ENCODE data around the gene CTSL.

CTSL gene

DNA sequence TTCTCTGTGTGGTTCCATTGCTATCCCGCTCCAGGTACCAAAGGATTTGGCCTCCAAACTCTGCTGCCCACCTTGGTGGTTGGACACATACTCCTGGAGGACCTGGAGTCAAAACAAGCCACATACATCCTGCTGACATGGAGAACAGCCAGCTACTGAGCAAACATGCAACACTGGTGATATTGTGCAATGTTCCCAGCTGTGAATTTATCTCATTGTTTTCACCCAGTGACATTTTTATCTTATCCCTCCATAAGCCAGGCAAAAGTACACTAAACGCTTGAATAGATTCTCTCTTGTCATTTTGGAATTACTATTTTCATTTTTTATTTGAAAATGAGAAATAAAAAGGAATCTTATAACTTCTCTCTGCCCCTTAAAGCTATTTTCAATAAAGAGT lies 11.1 kb upstream of the CTSL start:
- peak; percentile 15 for DNase-seq (ENCODE audit: extremely low spot score)
- ChIA-PET CTCF (no interaction called here), POLR2A (interaction anchor here (1.1 kb wide), 1 partner anchor 11 kb away, joined by 3 read pairs; the partner anchor contains the start of gene CTSL)
- TF ChIP-seq NFRKB (IDR thresholded peaks at IDR 0.05), result no peak
- TF ChIP-seq FOXK2 (IDR thresholded peaks at IDR 0.05), result no peak
- TF ChIP-seq BHLHE40 (IDR thresholded peaks at IDR 0.05; ENCODE audit: borderline replicate concordance), result no peak
- no peak for TF ChIP-seq L3MBTL2 (conservative IDR thresholded peaks at IDR 0.05)
- no peak for TF ChIP-seq HDGF (IDR thresholded peaks at IDR 0.05; ENCODE audit: borderline replicate concordance)
- peak; percentile 71 for TF ChIP-seq ZNF384 (IDR thresholded peaks at IDR 0.05)
- TF ChIP-seq, protein P1, sequence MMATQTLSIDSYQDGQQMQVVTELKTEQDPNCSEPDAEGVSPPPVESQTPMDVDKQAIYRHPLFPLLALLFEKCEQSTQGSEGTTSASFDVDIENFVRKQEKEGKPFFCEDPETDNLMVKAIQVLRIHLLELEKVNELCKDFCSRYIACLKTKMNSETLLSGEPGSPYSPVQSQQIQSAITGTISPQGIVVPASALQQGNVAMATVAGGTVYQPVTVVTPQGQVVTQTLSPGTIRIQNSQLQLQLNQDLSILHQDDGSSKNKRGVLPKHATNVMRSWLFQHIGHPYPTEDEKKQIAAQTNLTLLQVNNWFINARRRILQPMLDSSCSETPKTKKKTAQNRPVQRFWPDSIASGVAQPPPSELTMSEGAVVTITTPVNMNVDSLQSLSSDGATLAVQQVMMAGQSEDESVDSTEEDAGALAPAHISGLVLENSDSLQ (IDR thresholded peaks at IDR 0.05), result no peak
- no peak for TF ChIP-seq CTBP1 (IDR thresholded peaks at IDR 0.05; ENCODE audit: borderline replicate concordance)

DNA sequence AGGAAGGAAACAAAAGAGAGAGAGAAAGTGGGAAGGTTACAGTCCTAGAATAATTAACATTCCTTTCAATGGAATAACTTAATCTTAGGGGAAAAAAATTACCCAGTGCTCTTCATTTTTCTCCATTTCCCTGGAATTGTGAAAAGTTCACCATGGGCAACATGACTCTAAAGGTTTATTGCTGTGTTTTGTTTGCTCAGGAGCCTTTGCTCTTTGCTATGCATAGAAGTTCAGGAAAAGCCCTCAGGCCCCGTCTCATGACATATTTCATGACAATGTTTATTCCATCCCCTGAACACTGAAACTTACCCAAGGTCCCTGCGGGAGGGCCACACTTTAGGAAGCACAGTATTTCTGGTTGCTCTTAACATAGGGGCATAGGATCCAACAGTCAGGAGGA lies 9.8 kb upstream of the CTSL start:
- POLR2A ChIA-PET, result interaction anchor here (2.2 kb wide), 1 partner anchor 10 kb away, joined by 8 read pairs; the partner anchor contains the start of gene CTSL
- TF ChIP-seq ELF4 (IDR thresholded peaks at IDR 0.05), result no peak
- TF ChIP-seq NFRKB (IDR thresholded peaks at IDR 0.05), result no peak
- no peak for TF ChIP-seq ARNT (IDR thresholded peaks at IDR 0.05)
- no peak for TF ChIP-seq L3MBTL2 (conservative IDR thresholded peaks at IDR 0.05)
- no peak for TF ChIP-seq FOXM1 (IDR thresholded peaks at IDR 0.05; ENCODE audit: borderline replicate concordance)
- no peak for TF ChIP-seq LEF1 (IDR thresholded peaks at IDR 0.05; ENCODE audit: borderline replicate concordance)
- TF ChIP-seq SUZ12 (IDR thresholded peaks at IDR 0.05), result no peak
- no peak for TF ChIP-seq FOXK2 (IDR thresholded peaks at IDR 0.05)
- TF ChIP-seq HDGF (IDR thresholded peaks at IDR 0.05; ENCODE audit: borderline replicate concordance), result no peak
- TF ChIP-seq, protein P1 (IDR thresholded peaks at IDR 0.05), result 0 out of 2 replicates have a peak, but pooled peaks have one; percentile 19
- peak; percentile 85 for TF ChIP-seq ZNF384 (IDR thresholded peaks at IDR 0.05)
- TF ChIP-seq FOXA1 (IDR thresholded peaks at IDR 0.05), result no peak
- no peak for TF ChIP-seq TARDBP (IDR thresholded peaks at IDR 0.05)
- no peak for DNase-seq (ENCODE audit: extremely low spot score)
- CTCF ChIA-PET, result no interaction called here

DNA sequence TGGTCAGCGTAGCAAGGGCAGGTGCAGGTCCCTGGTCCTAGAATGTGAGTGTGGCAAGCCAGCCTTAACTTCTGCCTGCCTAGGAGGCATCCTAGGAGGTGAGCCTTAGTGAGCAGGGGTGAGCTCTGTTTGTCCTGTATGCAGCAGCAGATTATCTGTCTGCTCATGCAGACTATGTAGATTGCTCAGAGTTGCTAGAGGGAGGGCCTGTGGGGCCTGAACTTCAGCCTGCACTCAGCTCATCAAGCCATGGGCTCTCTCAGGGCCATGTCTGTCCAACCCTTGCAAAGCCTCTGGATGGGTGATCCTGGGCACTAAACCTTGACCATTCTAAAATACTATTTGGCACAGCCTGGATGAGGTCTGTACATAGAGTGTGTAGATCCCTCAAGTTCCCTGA lies 8.5 kb upstream of the CTSL start:
- ChIA-PET POLR2A (interaction anchor here (2.2 kb wide), 1 partner anchor 9 kb away, joined by 8 read pairs; the partner anchor contains the start of gene CTSL), CTCF (no interaction called here)
- DNase-seq (ENCODE audit: extremely low spot score), result no peak
- TF ChIP-seq NFRKB (IDR thresholded peaks at IDR 0.05), result no peak
- no peak for TF ChIP-seq ARNT (IDR thresholded peaks at IDR 0.05)
- TF ChIP-seq FOXA1 (IDR thresholded peaks at IDR 0.05), result no peak
- no peak for TF ChIP-seq TARDBP (IDR thresholded peaks at IDR 0.05)
- TF ChIP-seq CTBP1 (IDR thresholded peaks at IDR 0.05; ENCODE audit: borderline replicate concordance), result no peak
- no peak for TF ChIP-seq LEF1 (IDR thresholded peaks at IDR 0.05; ENCODE audit: borderline replicate concordance)
- TF ChIP-seq HDGF (IDR thresholded peaks at IDR 0.05; ENCODE audit: borderline replicate concordance), result no peak
- TF ChIP-seq ZNF384 (IDR thresholded peaks at IDR 0.05), result no peak
- no peak for TF ChIP-seq L3MBTL2 (conservative IDR thresholded peaks at IDR 0.05)
- TF ChIP-seq FOXK2 (IDR thresholded peaks at IDR 0.05), result no peak
- no peak for TF ChIP-seq SUZ12 (IDR thresholded peaks at IDR 0.05)
- TF ChIP-seq FOXM1 (IDR thresholded peaks at IDR 0.05; ENCODE audit: borderline replicate concordance), result no peak
- TF ChIP-seq, protein P1 (IDR thresholded peaks at IDR 0.05), result no peak

DNA sequence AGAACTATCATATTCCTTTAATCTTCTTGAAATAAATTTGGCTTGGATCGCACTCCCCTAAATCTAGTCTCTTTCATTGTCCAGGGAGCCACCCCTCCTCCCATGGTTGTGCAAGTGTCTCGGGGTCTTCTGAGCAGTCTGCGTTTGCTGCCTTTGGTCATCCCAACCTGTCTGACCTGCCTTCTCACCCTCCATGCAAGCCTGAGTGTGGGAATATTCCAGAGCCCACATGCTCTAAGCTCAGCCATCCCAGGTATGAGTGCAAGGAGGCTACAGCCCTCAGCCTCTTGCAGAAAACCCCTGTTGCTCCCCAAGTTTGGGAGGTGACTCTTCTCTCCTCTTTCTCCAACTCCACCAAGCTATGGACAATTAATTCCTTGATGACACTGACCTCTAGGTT lies 7.7 kb upstream of the CTSL start:
- TF ChIP-seq, protein P1 (IDR thresholded peaks at IDR 0.05), result no peak
- TF ChIP-seq FOXA1 (IDR thresholded peaks at IDR 0.05), result no peak
- no peak for TF ChIP-seq ELF4 (IDR thresholded peaks at IDR 0.05)
- TF ChIP-seq CTBP1 (IDR thresholded peaks at IDR 0.05; ENCODE audit: borderline replicate concordance), result no peak
- TF ChIP-seq HDGF (IDR thresholded peaks at IDR 0.05; ENCODE audit: borderline replicate concordance), result no peak
- no peak for TF ChIP-seq ZNF384 (IDR thresholded peaks at IDR 0.05)
- TF ChIP-seq TARDBP (IDR thresholded peaks at IDR 0.05), result no peak
- no peak for DNase-seq (ENCODE audit: extremely low spot score)
- ChIA-PET CTCF (no interaction called here), POLR2A (interaction anchor here (2.2 kb wide), 1 partner anchor 8 kb away, joined by 8 read pairs; the partner anchor contains the start of gene CTSL)

DNA sequence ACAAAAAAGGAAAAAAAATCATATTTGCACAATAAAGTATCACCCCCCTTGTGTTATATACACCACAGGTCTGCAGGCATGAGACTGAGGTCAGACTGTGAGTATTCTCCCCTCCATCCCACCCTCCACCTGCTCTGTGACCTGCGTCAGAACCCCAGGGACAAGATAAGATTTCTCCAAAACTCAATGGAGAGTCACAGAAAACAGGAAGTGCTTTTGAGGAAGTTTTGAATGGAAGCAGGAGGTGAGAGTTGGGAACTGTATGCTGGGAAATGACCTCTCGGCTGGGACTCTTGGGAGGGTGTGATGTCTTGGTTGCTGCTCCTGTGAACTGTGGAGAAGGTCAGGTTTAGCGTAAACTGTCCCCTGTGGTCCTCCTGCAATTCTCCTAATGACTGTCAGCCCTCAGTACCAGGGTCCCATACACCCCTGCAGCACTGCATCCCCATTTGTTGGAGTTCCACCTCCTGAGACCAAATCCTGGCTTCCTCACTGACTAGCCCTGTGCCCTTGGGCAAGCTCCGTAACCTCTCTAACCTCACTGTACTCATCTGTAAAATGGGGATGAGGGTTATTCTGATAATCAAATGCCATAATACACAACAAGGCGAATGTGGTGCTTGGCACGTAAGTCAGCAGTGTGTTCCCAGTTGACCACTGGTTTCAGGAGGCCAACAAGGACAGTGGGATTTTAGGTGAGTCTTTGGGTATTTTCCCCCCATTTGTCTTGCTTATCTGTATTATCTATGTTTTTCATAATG lies 6.9 kb upstream of the CTSL start:
- DNase-seq (ENCODE audit: extremely low spot score), result no peak
- TF ChIP-seq HDGF (IDR thresholded peaks at IDR 0.05; ENCODE audit: borderline replicate concordance), result no peak
- TF ChIP-seq L3MBTL2 (conservative IDR thresholded peaks at IDR 0.05), result no peak
- no peak for TF ChIP-seq TARDBP (IDR thresholded peaks at IDR 0.05)
- TF ChIP-seq FOXA1 (IDR thresholded peaks at IDR 0.05), result no peak
- TF ChIP-seq ELF4 (IDR thresholded peaks at IDR 0.05), result no peak
- TF ChIP-seq ARNT (IDR thresholded peaks at IDR 0.05), result no peak
- no peak for TF ChIP-seq SUZ12 (IDR thresholded peaks at IDR 0.05)
- no peak for TF ChIP-seq LEF1 (IDR thresholded peaks at IDR 0.05; ENCODE audit: borderline replicate concordance)
- TF ChIP-seq BHLHE40 (IDR thresholded peaks at IDR 0.05; ENCODE audit: borderline replicate concordance), result no peak
- TF ChIP-seq CTBP1 (IDR thresholded peaks at IDR 0.05; ENCODE audit: borderline replicate concordance), result no peak
- no peak for TF ChIP-seq FOXK2 (IDR thresholded peaks at IDR 0.05)
- TF ChIP-seq, protein P1 (IDR thresholded peaks at IDR 0.05), result no peak
- no peak for TF ChIP-seq SP1 (IDR thresholded peaks at IDR 0.05)
- TF ChIP-seq NFRKB (IDR thresholded peaks at IDR 0.05), result no peak
- TF ChIP-seq ZNF384 (IDR thresholded peaks at IDR 0.05), result no peak
- TF ChIP-seq FOXM1 (IDR thresholded peaks at IDR 0.05; ENCODE audit: borderline replicate concordance), result no peak
- ChIA-PET CTCF (no interaction called here), POLR2A (no interaction called here)
